ENCODE data around the gene CASZ1. TPM values are rescaled to one million over a fixed set of nuclear protein-coding genes. Genes with fewer than 3 reads are reported as not detected.
A peak's percentile ranks its signal among the peaks of the same experiment; 100 is the strongest.

CASZ1 gene
- total and polyA plus RNA-seq, 12 donors: 19.5 to 79.8 (median 64.7) TPM

DNA sequence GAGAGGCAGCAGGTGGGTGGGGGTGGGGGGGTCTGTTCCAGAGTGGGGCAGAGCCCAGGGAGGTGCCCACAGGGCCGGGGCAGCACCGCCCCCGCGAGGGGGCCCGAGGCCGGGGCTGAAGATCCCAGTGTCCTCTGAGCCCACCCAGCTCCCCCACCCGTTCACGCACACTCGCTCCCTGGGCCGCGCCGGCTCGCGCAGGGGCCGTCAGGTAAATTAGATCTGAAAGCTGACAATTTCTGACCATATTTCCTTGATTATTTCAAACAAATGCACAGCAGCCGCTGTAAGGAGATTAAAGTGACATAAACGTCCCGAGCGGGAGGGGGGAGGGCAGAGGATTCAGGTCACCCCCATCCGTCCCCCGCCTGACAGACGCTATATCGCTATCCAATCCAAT, 118.0 kb downstream of the CASZ1 start:
- TF ChIP-seq, protein P1, sequence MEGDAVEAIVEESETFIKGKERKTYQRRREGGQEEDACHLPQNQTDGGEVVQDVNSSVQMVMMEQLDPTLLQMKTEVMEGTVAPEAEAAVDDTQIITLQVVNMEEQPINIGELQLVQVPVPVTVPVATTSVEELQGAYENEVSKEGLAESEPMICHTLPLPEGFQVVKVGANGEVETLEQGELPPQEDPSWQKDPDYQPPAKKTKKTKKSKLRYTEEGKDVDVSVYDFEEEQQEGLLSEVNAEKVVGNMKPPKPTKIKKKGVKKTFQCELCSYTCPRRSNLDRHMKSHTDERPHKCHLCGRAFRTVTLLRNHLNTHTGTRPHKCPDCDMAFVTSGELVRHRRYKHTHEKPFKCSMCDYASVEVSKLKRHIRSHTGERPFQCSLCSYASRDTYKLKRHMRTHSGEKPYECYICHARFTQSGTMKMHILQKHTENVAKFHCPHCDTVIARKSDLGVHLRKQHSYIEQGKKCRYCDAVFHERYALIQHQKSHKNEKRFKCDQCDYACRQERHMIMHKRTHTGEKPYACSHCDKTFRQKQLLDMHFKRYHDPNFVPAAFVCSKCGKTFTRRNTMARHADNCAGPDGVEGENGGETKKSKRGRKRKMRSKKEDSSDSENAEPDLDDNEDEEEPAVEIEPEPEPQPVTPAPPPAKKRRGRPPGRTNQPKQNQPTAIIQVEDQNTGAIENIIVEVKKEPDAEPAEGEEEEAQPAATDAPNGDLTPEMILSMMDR (IDR thresholded peaks at IDR 0.05): no peak
- intact Hi-C loops (cut with DNase I): loop anchor here in 3 of 10 donors (5.0 to 10.0 kb wide), 3 partner anchors 119 to 186 kb away; partner anchors contain the start of gene CASZ1 (in 1 of the 3)
- Histone ChIP-seq H3K4me1 (peaks cover 30 to 100% (median 86%) of the 10 kb centered on the region in 9 donors), H3K4me3 (no peak overlapping the region), H3K27ac (peak overlapping the region in 8 of 10 donors; percentile 31 to 92 (median 52)), H3K36me3 (no peaks in the 10 kb centered on the region), H3K9me3 (no peaks in the 10 kb centered on the region), H3K27me3 (no peaks in the 10 kb centered on the region)
- 76 to 83% methylated on average over 23 of the region's 23 CpGs for WGBS, 2 donors
- DNase-seq (no peak), ATAC-seq (no peak)

DNA sequence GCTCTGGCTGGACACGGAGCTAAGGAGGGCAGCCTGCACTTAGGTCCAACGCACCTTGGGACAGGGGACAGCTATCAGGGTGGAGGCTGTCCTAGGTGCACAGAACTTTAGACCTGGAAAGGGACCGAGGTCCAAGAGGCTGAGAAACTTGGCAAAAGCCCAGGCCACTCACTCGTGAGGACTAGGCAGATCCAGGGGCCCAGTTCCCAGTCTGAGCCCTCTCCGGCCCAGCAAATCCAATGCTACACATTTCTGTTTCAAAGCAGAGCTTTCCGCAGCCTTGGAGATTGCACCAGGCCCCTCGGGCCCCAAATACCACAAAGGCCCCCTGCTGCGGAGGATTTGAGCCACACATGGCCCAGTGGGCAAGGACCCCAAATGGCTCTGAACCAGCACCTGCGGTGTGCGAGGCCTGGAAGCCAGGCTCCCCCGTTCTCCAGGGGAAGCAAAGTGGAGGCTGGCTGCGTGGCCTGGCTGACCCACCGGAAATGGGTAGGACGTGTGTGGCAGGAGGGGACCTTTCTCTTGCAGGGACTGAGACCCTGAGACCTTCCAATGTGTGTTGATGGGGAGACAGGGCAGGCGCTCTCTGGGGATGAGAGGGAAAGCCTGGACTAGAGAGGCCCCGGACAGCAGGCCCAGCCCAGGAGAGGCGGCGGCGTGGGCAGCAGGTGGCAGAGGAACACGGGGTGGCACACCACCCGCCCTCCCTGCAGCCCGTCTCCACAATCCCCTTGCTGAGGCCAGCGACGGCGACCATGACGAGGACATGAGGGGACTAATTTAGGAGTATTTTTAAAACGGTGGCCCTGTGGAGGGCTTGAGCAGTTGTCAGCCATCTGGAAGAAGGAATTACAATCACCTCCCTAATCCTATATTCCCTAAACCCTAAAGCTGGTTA, 118.7 kb downstream of the CASZ1 start:
- Histone ChIP-seq H3K36me3 (no peaks in the 10 kb centered on the region), H3K27me3 (no peaks in the 10 kb centered on the region), H3K4me3 (no peak overlapping the region), H3K27ac (peak overlapping the region in 9 of 10 donors; percentile 16 to 92 (median 52)), H3K9me3 (no peaks in the 10 kb centered on the region), H3K4me1 (peaks cover 23 to 100% (median 83%) of the 10 kb centered on the region in 9 donors)
- intact Hi-C loops (cut with DNase I): loop anchor here in 3 of 10 donors (5.0 to 10.0 kb wide), 3 partner anchors 120 to 187 kb away; partner anchors contain the start of gene CASZ1 (in 1 of the 3)
- peak in 6 of 8 donors; percentile 15 to 36 (median 24) for ATAC-seq
- TF ChIP-seq, protein P1 (IDR thresholded peaks at IDR 0.05): no peak
- 43 to 53% methylated on average over 27 of the region's 27 CpGs for WGBS, 2 donors
- DNase-seq: peak in 1 of 2 donors; percentile 51

DNA sequence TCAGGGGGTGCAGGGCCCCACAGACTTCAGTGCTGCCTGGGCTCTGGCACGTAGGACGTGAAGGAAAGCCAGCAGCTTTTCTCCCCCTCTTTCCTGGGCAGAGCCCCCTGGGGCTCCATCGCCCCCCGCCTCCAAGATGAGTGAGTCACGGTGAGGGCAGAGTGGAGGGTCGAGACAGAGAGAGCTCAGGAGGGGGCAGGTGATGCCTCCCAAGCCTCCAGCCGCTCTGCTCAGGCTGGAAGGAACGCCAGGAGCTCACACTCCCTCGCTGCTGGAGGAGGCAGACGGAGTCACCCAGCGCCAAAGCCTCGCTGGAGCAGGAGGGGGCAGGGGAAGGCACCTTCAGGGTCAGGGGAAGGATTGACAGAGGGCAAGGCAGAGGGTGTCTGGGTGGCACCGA, 119.5 kb downstream of the CASZ1 start:
- Histone ChIP-seq H3K4me3 (no peak overlapping the region), H3K4me1 (peaks cover 15 to 100% (median 79%) of the 10 kb centered on the region in 9 donors), H3K9me3 (no peaks in the 10 kb centered on the region), H3K36me3 (no peaks in the 10 kb centered on the region), H3K27ac (peak overlapping the region in 8 of 10 donors; percentile 8 to 92 (median 52)), H3K27me3 (no peaks in the 10 kb centered on the region)
- 47 to 51% methylated on average over 13 of the region's 13 CpGs for WGBS, 2 donors
- no peak for DNase-seq
- ATAC-seq: peak in 1 of 8 donors; percentile 0
- TF ChIP-seq, protein P1 (IDR thresholded peaks at IDR 0.05): no peak
- intact Hi-C loops (cut with DNase I): loop anchor here in 3 of 10 donors (5.0 to 10.0 kb wide), 3 partner anchors 120 to 188 kb away; partner anchors contain the start of gene CASZ1 (in 1 of the 3)

DNA sequence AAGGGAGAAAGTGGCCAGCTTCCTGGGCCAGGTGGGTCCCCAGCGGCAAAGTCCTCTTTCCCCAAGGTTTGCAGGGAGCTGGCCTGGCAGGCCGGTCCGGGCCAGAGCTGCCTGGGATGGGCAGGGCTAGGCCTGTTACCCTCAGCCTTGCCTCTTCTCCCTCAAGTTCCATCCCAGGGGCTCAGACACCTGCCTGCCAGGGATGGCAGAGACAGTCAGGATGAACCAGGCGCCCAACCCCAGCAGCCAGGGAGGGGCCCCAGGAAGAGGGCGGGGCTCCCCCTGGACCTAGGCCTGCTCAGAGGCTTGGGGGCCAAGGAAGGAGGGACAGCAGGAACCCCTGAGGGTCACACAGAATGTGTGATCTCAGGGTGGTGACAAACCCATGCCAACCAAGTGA, 120.6 kb downstream of the CASZ1 start:
- ATAC-seq: no peak
- H3K4me3 ChIP-seq: no peak overlapping the region

More for the DNA sequence above, 120.6 kb downstream of the CASZ1 start:
- 86 to 87% methylated on average over 5 of the region's 5 CpGs for WGBS, 2 donors
- H3K27ac ChIP-seq: peak overlapping the region in 8 of 10 donors; percentile 8 to 76 (median 56)
- H3K27me3 ChIP-seq: no peaks in the 10 kb centered on the region
- intact Hi-C loops (cut with DNase I): loop anchor here in 3 of 10 donors (5.0 to 10.0 kb wide), 3 partner anchors 121 to 189 kb away; partner anchors contain the start of gene CASZ1 (in 1 of the 3)
- no peaks in the 10 kb centered on the region for H3K9me3 ChIP-seq
- H3K4me1 ChIP-seq: peaks cover 14 to 99% (median 76%) of the 10 kb centered on the region in 9 donors
- no peaks in the 10 kb centered on the region for H3K36me3 ChIP-seq
- no peak for DNase-seq
- TF ChIP-seq, protein P1 (IDR thresholded peaks at IDR 0.05): no peak
